DOHH2 (cell line): ENCODE results near the gene MOK.

Source experiments
- H3F3A ChIP-seq: fragments of 200-600 bp; sonication (generic), shearing (Covaris generic); 2 replicates; pipeline ENCODE4 v1.6.0; 2016; ENCODE audit warnings: antibody characterized with exemption, mild to moderate bottlenecking; ENCODE audit not compliant: control insufficient read depth, insufficient read depth
- H3K27ac ChIP-seq: fragments of 200-600 bp; sonication (generic); 2 replicates; pipeline ENCODE4 v1.5.1; 2014; ENCODE audit warnings: low read depth, mild to moderate bottlenecking, low read length, moderate library complexity
- H3K27me3 ChIP-seq: fragments of 200-600 bp; sonication (generic); 2 replicates; pipeline ENCODE4 v1.6.1; 2014; ENCODE audit warnings: mild to moderate bottlenecking, low read length, mixed read lengths; ENCODE audit not compliant: control insufficient read depth
- H3K36me3 ChIP-seq: fragments of 200-600 bp; sonication (generic); 2 replicates; pipeline ENCODE4 v1.6.1; 2014; ENCODE audit warnings: mild to moderate bottlenecking, low read length, moderate library complexity, mixed read lengths; ENCODE audit not compliant: control insufficient read depth
- H3K4me1 ChIP-seq: fragments of 200-600 bp; sonication (generic); 2 replicates; pipeline ENCODE4 v1.6.1; 2014; ENCODE audit warnings: mild to moderate bottlenecking, low read length, mixed read lengths; ENCODE audit not compliant: control insufficient read depth
- H3K4me2 ChIP-seq: fragments of 200-600 bp; sonication (generic); 2 replicates; pipeline ENCODE4 v1.6.0; 2014; ENCODE audit warnings: mild to moderate bottlenecking, low read length, moderate library complexity
- H3K4me3 ChIP-seq: fragments of 200-600 bp; sonication (generic); 2 replicates; pipeline ENCODE4 v1.5.1; 2014; ENCODE audit warnings: mild to moderate bottlenecking, low read length, mixed read lengths
- H3K79me2 ChIP-seq: fragments of 200-600 bp; sonication (generic); 2 replicates; pipeline ENCODE4 v1.6.1; 2014; ENCODE audit warnings: mild to moderate bottlenecking, low read length, mixed read lengths; ENCODE audit not compliant: control insufficient read depth
- H3K9me2 ChIP-seq: fragments of 200-600 bp; sonication (generic); replicated peaks from 2 replicates; pipeline ENCODE4 v1.6.1; 2014; ENCODE audit warnings: mild to moderate bottlenecking, low read length, mixed read lengths; ENCODE audit not compliant: control insufficient read depth
- H3K9me3 ChIP-seq: fragments of 200-600 bp; sonication (generic); 2 replicates; pipeline ENCODE4 v1.6.1; 2014; ENCODE audit warnings: antibody characterized with exemption, low read length, mixed read lengths; ENCODE audit not compliant: control insufficient read depth, insufficient read depth
- H4K20me1 ChIP-seq: fragments of 200-600 bp; sonication (generic); 2 replicates; pipeline ENCODE4 v1.6.0; 2014; ENCODE audit warnings: low read depth, mild to moderate bottlenecking, antibody characterized with exemption, low read length, moderate library complexity; ENCODE audit not compliant: control insufficient read depth, insufficient read depth
- EZH2phosphoT487 ChIP-seq: fragments of 200-600 bp; sonication (generic); IDR thresholded peaks from 2 replicates; pipeline ENCODE4 v1.6.1; 2017; ENCODE audit warnings: borderline replicate concordance, mild to moderate bottlenecking, antibody characterized with exemption, low read length, moderate library complexity, mixed read lengths
- TF ChIP-seq, protein P1 (sequence below): fragments of 200-600 bp; sonication (generic); IDR thresholded peaks from one replicate; pipeline ENCODE4 v1.5.1; 2014; ENCODE audit warnings: antibody characterized with exemption, mild to moderate bottlenecking, low read depth, low read length; ENCODE audit not compliant: poor library complexity, severe bottlenecking

Gene MOK

DNA sequence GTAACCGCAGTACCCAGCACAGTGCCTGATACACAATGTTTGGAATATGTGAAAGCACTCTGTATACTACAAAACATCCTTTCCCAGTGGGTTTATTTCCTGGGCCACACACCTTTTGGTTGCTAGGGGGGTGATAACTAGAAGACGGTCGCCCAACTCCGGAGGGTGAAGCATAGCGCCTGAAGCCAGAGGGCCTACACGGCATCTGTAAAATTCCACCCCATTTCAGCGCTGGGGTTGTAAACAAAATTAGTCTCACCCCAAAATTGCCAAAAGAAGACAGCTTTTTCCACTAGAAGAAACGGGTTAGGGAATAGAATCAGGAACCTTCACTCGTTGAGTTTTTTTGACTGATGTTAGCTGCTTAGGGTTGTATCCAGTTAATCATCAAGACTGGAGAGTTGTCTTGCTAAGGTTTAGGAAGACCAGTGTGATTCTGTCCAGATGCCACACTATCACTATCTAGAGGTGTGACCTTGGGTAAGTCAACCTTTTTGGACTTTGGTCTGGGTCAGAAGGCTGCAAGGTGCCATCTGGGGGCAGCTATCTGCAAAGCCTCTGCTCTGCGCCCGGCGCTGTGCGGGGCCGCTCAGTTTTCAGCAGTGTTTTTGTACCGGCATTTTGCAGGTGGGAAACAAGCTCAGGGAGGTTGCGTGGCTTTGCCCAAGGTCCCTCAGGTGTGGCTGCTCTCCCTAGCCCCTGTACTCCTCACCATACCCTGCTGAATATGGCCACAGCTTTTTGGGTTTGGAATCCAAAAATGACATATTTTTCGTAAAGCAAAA, 15.9 kb upstream of the MOK start:
- Histone ChIP-seq H3K4me3 (peak overlapping the region; percentile 94), H3K9me2 (no peaks in the 10 kb centered on the region), H3K4me1 (peaks cover 33% of the 10 kb centered on the region), H3K36me3 (peaks cover 16% of the 10 kb centered on the region), H3K9me3 (no peaks in the 10 kb centered on the region), H3K4me2 (peak overlapping the region; percentile 98), H3K27me3 (no peaks in the 10 kb centered on the region), H3K27ac (no peak overlapping the region), H3K79me2 (peaks cover 22% of the 10 kb centered on the region), H3F3A (no peaks in the 10 kb centered on the region), H4K20me1 (no peaks in the 10 kb centered on the region)
- TF ChIP-seq, protein P1, sequence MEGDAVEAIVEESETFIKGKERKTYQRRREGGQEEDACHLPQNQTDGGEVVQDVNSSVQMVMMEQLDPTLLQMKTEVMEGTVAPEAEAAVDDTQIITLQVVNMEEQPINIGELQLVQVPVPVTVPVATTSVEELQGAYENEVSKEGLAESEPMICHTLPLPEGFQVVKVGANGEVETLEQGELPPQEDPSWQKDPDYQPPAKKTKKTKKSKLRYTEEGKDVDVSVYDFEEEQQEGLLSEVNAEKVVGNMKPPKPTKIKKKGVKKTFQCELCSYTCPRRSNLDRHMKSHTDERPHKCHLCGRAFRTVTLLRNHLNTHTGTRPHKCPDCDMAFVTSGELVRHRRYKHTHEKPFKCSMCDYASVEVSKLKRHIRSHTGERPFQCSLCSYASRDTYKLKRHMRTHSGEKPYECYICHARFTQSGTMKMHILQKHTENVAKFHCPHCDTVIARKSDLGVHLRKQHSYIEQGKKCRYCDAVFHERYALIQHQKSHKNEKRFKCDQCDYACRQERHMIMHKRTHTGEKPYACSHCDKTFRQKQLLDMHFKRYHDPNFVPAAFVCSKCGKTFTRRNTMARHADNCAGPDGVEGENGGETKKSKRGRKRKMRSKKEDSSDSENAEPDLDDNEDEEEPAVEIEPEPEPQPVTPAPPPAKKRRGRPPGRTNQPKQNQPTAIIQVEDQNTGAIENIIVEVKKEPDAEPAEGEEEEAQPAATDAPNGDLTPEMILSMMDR = no peak
- no peak for TF ChIP-seq EZH2phosphoT487

DNA sequence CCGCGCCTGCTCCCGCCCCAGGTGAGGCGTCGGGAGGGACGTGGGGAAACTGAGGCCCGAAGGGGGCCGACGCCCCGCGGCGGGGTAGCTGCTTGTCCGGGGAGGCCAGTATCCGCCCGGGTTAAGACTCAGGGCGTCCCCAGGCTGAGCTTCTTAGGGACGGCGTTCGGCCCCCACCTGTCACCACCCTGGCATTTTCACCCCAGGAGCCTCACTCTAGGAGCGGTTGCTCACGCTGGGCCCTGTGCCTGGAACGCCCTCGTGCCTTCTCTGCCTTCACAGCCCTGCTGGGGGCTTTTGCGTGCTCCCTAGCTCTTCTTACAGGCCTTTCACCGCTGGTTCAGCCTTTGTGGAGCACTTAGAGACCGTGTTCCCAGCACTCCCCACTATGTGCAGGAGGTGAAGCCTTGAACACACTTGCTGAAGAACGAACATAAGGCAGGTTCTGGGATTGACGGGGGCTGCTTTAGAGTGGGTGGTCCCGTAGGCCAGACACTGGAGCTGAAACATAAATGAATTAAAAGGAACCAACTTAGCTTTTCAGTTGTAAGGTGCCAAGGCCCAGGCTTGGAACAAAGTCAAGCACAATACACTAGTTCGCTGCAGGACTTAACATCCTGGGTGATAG, 15.2 kb upstream of the MOK start:
- Histone ChIP-seq H3K27me3 (no peaks in the 10 kb centered on the region), H3K9me2 (no peaks in the 10 kb centered on the region), H4K20me1 (no peaks in the 10 kb centered on the region), H3K36me3 (peaks cover 16% of the 10 kb centered on the region), H3K4me1 (peaks cover 35% of the 10 kb centered on the region), H3K79me2 (peaks cover 22% of the 10 kb centered on the region), H3K4me3 (peak overlapping the region; percentile 94), H3K4me2 (peak overlapping the region; percentile 98), H3F3A (no peaks in the 10 kb centered on the region), H3K9me3 (no peaks in the 10 kb centered on the region), H3K27ac (no peak overlapping the region; the same call in 1 of the 2 replicates)
- TF ChIP-seq EZH2phosphoT487 = no peak
- TF ChIP-seq, protein P1 = no peak

DNA sequence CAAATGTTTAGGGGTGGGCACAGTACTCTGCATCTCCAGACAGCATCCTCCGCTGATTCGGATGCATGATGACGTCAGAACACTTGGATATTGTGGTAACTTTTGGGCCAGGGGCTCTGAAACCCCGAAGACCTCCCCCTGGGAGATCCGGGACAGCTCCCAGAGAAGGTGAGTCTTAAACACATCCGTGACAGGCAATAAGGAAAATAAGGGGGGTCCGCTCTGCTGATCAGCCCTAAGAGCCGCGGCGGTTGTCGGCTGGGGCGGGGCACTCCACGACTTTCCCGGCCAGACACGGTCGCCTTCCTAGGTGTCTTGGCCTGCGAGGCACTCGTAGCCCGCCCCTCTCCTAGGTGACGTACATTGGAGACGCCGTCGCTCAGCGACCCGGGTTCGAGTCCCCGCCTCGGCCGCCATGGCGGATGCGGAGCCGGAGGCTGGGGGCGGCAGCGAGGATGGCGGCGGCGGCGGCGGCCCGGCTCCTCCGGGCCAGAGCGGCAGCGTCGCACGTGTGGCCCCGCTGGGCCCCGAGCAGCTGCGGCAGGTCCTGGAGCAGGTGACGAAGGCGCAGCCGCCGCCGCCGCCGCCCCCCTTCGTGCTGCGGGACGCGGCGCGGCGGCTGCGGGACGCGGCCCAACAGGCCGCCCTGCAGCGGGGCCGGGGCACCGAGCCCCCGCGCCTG, 14.5 kb upstream of the MOK start, which contains the start of gene ZNF839:
Gene ZNF839 (plus strand): TSS at position 396 of the 682 bp plus-strand sequence. CDS start 20 bp downstream, at position 416.
- peaks cover 40% of the 10 kb centered on the region for H3K4me1 ChIP-seq
- no peaks in the 10 kb centered on the region for H3K9me3 ChIP-seq
- H3K27me3 ChIP-seq = no peaks in the 10 kb centered on the region
- H3K79me2 ChIP-seq = peaks cover 22% of the 10 kb centered on the region
- H3K9me2 ChIP-seq = no peaks in the 10 kb centered on the region
- H3K4me3 ChIP-seq = peak within 1 kb of the TSS; percentile 94
- no peak for TF ChIP-seq EZH2phosphoT487
- TF ChIP-seq, protein P1 = no peak
- H4K20me1 ChIP-seq = no peaks in the 10 kb centered on the region
- no peaks in the 10 kb centered on the region for H3F3A ChIP-seq
- peak within 1 kb of the TSS; percentile 30 for H3K27ac ChIP-seq
- H3K4me2 ChIP-seq = peak within 1 kb of the TSS; percentile 98
- H3K36me3 ChIP-seq = peaks cover 16% of the 10 kb centered on the region
